OCI-LY3 (cell line): ENCODE data around the gene SP5.
A peak's percentile ranks its signal among the peaks of the same experiment; 100 is the strongest.
"Not testable (repeated sequence)": the region's sequence is repeated elsewhere in the genome, so short reads cannot be mapped to it uniquely, and the experiment has no call there.

Experiments
- H2AFZ ChIP-seq: fragments of 200-600, 300-600 bp; shearing (Covaris generic); 2 replicates; pipeline ENCODE4 v1.6.0; 2014; ENCODE audit warnings: antibody characterized with exemption, low read depth, low read length
- H3K27ac ChIP-seq: fragments of 200-600, 300-600 bp; sonication (generic); 2 replicates; pipeline ENCODE4 v1.5.1; 2014; ENCODE audit warnings: mild to moderate bottlenecking, low read length, moderate library complexity, mixed read lengths
- H3K27me3 ChIP-seq: fragments of 200-600, 300-600 bp; sonication (generic); 2 replicates; pipeline ENCODE4 v1.6.1; 2014; ENCODE audit warnings: low read depth, low read length, mixed read lengths
- H3K36me3 ChIP-seq: fragments of 200-600, 300-600 bp; sonication (generic); replicated peaks from 2 replicates; pipeline ENCODE3; 2014; ENCODE audit warnings: low read depth, low read length, mixed read lengths
- H3K4me1 ChIP-seq: fragments of 300-600, 200-600 bp; sonication (generic); 2 replicates; pipeline ENCODE4 v1.6.1; 2014; ENCODE audit warnings: low read length, mixed read lengths
- H3K4me2 ChIP-seq: fragments of 200-600, 300-600 bp; sonication (generic); 2 replicates; pipeline ENCODE4 v1.6.1; 2014; ENCODE audit warnings: low read length, mixed read lengths
- H3K4me3 ChIP-seq: fragments of 300-600, 200-600 bp; sonication (generic); 2 replicates; pipeline ENCODE4 v1.5.1; 2014; ENCODE audit warnings: antibody characterized with exemption, mild to moderate bottlenecking, low read length, moderate library complexity
- H3K79me2 ChIP-seq: fragments of 300-600, 200-600 bp; shearing (Covaris generic); 2 replicates; pipeline ENCODE4 v1.6.1; 2014; ENCODE audit warnings: mild to moderate bottlenecking, low read length, mixed read lengths
- H3K9ac ChIP-seq: fragments of 300-600, 200-600 bp; shearing (Covaris generic); 2 replicates; pipeline ENCODE4 v1.6.0; 2014; ENCODE audit warnings: mild to moderate bottlenecking, low read length, moderate library complexity
- H3K9me3 ChIP-seq: fragments of 200-600, 300-600 bp; shearing (Covaris generic); 2 replicates; pipeline ENCODE4 v1.6.1; 2014; ENCODE audit warnings: low read length, mixed read lengths; ENCODE audit not compliant: insufficient read depth
- H4K20me1 ChIP-seq: fragments of 200-600, 300-600 bp; sonication (generic); 2 replicates; pipeline ENCODE4 v1.6.1; 2016; ENCODE audit warnings: low read length, mixed read lengths; ENCODE audit not compliant: insufficient read depth
- EZH2phosphoT487 ChIP-seq: fragments of 200-600 bp; shearing (Covaris generic); IDR thresholded peaks from 2 replicates; pipeline ENCODE4 v1.6.1; 2018; ENCODE audit warnings: antibody characterized with exemption, mixed run types, low read depth
- TF ChIP-seq, protein P1 (sequence below): fragments of 200-600, 300-600 bp; sonication (generic); IDR thresholded peaks from 2 replicates; pipeline ENCODE4 v1.5.1; 2014; ENCODE audit warnings: antibody characterized with exemption, low read length, low read depth

The SP5 gene

DNA sequence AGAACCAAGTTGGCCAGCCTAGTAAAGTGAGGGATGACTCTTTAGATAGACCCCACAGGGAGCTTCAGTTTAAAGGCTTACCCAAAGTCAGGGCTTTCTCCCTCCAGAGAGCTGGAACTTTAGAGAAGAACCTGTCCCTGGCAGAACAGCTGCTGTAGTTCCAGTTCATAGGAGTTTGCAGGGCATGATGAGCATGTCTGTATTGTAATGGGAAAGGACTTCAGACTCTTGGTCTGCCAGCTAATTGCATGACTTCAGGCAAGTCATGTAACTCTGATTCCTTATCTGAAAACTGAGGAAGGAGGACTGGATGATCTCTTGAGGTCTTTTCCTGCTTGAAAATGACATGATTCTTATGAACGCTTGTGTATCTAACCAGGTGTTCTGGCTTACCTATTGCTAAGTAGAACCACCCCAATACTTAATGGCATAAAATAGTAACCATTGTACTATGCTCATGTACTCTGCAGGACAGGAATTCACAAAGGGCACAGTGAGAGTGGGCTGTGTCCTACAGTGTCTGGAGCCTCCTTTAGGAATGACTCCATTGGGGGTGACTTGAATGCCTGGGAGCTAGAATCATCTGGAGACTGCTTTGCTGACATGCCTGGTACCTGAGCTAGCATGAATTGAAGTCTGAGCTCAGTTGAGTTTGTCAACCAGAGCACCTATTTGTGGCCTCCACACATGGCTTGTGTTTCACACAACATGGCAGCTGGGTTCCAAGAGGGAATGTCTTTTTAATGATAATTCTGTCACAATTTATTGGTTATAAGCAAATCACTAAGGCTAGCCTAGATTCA, 18.9 kb downstream of the SP5 start:
- TF ChIP-seq EZH2phosphoT487: no peak
- TF ChIP-seq, protein P1, sequence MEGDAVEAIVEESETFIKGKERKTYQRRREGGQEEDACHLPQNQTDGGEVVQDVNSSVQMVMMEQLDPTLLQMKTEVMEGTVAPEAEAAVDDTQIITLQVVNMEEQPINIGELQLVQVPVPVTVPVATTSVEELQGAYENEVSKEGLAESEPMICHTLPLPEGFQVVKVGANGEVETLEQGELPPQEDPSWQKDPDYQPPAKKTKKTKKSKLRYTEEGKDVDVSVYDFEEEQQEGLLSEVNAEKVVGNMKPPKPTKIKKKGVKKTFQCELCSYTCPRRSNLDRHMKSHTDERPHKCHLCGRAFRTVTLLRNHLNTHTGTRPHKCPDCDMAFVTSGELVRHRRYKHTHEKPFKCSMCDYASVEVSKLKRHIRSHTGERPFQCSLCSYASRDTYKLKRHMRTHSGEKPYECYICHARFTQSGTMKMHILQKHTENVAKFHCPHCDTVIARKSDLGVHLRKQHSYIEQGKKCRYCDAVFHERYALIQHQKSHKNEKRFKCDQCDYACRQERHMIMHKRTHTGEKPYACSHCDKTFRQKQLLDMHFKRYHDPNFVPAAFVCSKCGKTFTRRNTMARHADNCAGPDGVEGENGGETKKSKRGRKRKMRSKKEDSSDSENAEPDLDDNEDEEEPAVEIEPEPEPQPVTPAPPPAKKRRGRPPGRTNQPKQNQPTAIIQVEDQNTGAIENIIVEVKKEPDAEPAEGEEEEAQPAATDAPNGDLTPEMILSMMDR: no peak
- no peaks in the 10 kb centered on the region for H3K4me1 ChIP-seq
- no peaks in the 10 kb centered on the region for H4K20me1 ChIP-seq
- H3K4me2 ChIP-seq: no peak overlapping the region
- H3K4me3 ChIP-seq: no peak overlapping the region
- H3K9ac ChIP-seq: no peak overlapping the region
- H3K27ac ChIP-seq: no peak overlapping the region
- H3K36me3 ChIP-seq: no peaks in the 10 kb centered on the region
- peaks cover 6% of the 10 kb centered on the region for H3K27me3 ChIP-seq
- H2AFZ ChIP-seq: no peak overlapping the region
- H3K79me2 ChIP-seq: no peaks in the 10 kb centered on the region
- no peaks in the 10 kb centered on the region for H3K9me3 ChIP-seq

DNA sequence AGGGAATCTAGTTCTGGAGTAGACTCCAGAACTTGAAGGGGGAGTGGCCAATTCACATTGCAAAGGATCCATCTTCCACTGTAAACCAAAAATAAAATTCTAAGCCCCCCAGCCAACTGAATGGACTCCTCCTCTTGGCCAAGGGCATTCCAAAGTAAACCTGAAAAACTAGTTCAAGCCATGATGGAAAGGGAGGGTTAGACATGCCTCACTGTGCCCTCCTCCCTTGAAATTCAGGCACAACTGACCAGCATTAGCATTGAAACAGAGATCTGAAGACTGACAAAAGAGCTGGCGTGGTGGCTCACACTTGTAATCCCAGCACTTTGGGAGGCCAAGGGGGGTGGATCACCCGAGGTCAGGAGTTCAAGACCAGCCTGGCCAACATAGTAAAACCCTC, 19.5 kb downstream of the SP5 start:
- not testable (repeated sequence) for H3K4me1 ChIP-seq, H3K79me2 ChIP-seq, H3K9me3 ChIP-seq, H3K27ac ChIP-seq, H3K9ac ChIP-seq, H3K4me2 ChIP-seq, H4K20me1 ChIP-seq, H3K27me3 ChIP-seq, H3K4me3 ChIP-seq, H2AFZ ChIP-seq, H3K36me3 ChIP-seq

DNA sequence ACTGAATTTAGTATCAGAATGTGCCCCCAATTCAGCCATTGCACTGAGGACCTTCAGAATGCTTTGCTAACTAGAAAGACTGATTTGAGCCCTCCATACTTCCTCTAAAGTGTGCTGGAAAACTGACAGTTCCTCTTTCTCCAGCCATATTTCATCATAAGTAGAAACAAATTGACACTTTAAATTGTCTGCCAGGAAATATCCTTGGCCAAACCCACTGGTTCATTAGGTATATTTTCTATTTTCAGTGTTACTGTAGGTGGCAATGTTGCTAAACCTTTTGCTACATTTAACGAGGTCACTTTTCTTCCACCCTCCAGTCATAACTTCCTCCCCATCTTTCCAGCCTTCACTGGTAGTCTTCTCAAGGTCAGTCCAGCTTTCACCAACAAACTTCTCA, 21.5 kb downstream of the SP5 start:
- no peaks in the 10 kb centered on the region for H3K9me3 ChIP-seq
- H3K36me3 ChIP-seq: no peaks in the 10 kb centered on the region
- no peaks in the 10 kb centered on the region for H3K79me2 ChIP-seq
- TF ChIP-seq, protein P1: peak; percentile 39
- no peak for TF ChIP-seq EZH2phosphoT487
- no peaks in the 10 kb centered on the region for H4K20me1 ChIP-seq
- H2AFZ ChIP-seq: no peak overlapping the region
- no peaks in the 10 kb centered on the region for H3K4me1 ChIP-seq
- H3K4me3 ChIP-seq: no peak overlapping the region
- no peak overlapping the region for H3K4me2 ChIP-seq
- no peaks in the 10 kb centered on the region for H3K27me3 ChIP-seq
- H3K9ac ChIP-seq: no peak overlapping the region
- no peak overlapping the region for H3K27ac ChIP-seq

DNA sequence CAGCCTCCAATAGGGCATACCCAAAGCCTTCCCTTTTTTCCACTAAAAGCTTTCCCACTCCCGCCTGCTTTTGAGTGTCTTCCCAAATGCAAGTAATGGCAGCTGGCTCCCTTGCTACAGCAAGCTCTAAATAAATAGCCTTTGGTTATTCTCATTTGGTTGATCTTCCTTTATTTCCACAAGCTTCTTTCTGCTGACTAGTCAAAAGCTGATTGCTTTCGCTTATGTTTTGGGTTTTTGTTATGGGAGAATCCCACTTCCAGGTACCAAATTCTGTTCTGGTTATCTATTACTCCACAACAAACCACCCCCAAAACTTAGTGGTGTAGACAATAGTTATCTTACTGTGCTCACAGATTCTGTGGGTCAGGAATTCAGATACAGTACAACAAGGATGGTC, 22.3 kb downstream of the SP5 start:
- TF ChIP-seq, protein P1: no peak
- no peak for TF ChIP-seq EZH2phosphoT487
- Histone ChIP-seq H3K4me2 (no peak overlapping the region), H3K9ac (no peak overlapping the region), H4K20me1 (no peaks in the 10 kb centered on the region), H3K27me3 (peaks cover 4% of the 10 kb centered on the region; the same call in 1 of the 2 replicates), H3K4me1 (no peaks in the 10 kb centered on the region), H3K27ac (no peak overlapping the region), H3K9me3 (no peaks in the 10 kb centered on the region), H3K79me2 (no peaks in the 10 kb centered on the region), H2AFZ (no peak overlapping the region), H3K36me3 (no peaks in the 10 kb centered on the region), H3K4me3 (no peak overlapping the region)
